CD4-positive, alpha-beta T cell treated with Interferon alpha-2 for 1 hour (primary cell): Measurements from ENCODE around the gene LAMA2.

Experiments
- DNase-seq, 2 donors: peaks; one replicate each; pipeline ENCODE4 v3.0.0-alpha.2; 2020 to 2022

LAMA2 gene

DNA sequence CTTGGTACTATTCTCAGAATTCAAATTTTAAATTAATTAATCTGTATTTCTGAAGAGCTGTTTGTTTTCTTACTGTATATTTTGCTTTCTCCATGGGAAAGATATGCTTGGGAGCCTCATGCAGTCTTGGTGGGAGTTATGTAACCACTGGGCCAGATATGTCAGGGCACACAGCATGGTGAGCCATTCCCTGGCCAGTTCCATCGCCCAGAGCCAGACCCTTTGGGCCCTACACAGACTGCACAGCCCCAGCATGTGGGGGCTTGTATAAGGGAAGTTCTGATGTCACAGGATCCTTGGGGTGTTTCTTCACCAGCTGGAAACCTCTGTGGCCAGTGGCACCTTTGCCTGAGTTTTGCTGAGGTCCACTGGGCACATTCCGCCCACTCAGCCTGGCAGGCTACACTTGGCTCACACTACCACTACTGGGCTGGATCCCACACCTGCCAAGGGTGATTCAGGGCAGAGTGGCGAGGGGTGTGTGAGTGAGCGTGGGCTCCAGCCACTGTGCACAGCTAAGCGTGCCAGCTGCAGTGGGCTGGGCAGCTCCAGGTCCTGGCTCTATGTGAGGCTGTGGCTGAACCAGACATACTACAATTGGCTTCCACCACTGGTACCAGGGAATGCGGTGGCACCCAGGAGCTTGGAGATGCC lies 533.5 kb downstream of the LAMA2 start:
- no peak for DNase-seq

- DNase-seq, result no peak
Measured at GRCh38 chr6:129417416-129418086, 534.6 kb downstream of the LAMA2 start.

GRCh38 chr6:129419324-129419723 lies 536.4 kb downstream of the LAMA2 start:
- no peak for DNase-seq

- DNase-seq, result no peak
Measured at GRCh38 chr6:129426343-129426742, 543.4 kb downstream of the LAMA2 start.

DNA sequence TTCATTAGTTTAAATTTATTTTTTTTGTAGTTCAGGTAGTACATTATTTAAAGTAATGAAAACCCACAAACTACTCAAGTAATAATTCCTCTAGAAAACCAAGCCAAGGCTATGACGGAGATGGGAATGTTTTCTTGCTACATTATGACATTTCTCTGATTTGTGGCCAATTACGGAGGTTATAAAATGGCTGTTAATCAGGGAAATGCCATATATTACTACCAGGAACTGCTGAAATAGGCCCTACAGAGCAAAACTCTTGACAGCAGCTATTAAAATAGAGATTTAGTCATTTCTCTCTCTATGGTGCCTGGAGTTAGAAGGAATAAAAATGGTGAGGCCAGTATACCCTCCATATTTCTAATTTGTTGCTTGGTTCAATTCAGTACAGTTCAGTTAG lies 547.0 kb downstream of the LAMA2 start:
- no peak for DNase-seq

- no peak for DNase-seq
Measured at GRCh38 chr6:129432738-129433137, 549.8 kb downstream of the LAMA2 start.

DNA sequence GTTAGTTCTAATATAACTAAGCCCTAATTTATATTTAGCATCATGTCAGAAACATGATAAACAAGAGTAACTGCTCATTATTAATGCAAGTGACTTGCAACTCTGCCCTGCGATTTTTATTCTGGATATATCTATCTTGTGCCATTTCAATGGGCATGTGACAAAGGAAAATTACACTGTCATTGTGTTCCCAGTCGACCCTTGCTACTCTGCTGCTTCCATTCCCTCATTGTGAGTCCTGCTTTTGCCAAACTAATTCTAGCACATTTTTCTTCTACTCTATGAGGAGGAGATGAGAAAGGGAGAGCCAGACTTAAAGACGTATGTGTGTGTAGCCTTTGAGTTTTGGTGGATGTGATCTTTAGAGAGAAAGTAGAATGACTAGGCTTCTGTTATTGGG lies 551.2 kb downstream of the LAMA2 start:
- no peak for DNase-seq

GRCh38 chr6:129440691-129441090 lies 557.8 kb downstream of the LAMA2 start:
- DNase-seq, result no peak

DNA sequence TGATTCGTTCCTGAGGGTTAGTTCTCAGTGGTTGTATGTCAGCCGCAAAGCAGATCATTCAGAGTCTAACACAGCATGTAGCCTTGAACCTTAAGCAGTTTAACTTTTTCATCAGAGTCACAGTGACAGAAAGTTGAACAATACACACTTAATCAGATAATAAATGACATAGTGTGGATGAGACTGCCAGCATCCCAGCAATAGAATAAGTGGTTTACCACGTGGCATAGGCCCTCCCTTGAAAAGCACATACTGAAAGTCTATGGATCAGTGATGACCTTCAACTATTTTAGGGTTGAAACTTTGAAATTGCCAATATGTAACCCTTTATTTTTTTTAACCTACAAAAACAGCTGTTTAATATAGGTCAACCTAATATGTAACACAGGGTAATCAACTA lies 561.7 kb downstream of the LAMA2 start:
- DNase-seq, result no peak

DNA sequence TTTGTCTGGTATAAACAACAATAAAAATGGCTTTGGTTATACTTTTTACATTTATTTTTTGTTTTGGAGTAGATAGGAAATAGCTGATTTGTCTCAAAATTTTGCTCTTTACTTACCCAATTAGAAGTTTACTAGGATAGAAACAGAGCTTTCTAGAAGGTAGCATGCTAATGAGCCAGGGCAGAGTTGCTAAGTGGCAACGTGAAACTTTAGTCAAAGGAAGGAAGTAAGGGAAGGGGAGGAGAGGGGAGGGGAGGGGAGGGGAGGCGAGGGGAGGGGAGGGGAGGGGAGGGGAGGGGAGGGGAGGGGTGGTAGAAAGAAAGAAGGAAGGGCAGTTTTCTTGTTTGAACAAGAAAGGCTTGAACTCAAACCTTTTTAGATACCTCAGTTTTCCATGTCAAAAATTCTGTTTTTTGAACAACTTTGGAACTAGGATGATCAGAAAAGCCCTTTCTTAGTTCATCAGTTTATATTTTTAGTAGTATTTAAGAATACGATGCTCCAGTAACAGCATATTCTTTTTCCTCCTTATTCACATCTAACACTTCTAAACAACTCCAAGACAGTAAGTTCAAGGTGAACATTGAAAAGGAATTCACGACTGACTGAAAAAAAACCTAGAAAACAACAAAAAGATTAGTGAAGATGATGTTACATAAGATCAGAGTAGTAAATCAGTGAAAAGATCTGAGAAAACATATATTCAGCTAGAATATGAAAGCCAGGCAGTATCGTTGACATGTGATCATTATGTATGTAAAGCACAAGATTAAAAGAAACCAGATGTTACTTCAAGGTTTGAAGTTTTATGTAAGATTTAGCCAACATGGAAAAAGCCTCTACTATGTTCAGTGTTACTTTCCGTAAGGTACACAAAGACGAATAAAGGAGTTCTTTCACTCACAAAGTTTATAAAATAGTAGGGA lies 563.6 kb downstream of the LAMA2 start:
- DNase-seq, result peak in 1 of 2 donors; percentile 19

DNA sequence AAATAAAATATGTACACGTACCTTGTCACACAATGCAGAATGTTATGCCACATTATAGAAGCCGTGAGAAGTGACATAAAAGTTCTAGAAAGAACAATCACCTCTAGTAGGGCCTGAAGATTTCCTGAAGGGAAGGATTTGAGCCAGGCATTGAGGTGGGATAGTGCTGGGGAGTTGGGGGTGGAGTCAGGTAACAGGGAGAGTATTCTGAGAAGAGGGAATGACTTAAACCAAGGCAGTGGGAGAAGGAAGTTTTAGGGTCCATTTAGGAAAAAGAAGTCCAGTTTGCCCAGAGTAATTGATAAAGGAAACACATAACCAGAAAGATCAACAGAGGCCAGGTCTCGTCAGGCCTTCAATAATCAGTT lies 564.2 kb downstream of the LAMA2 start:
- DNase-seq, result no peak

GRCh38 chr6:129448965-129449364 lies 566.0 kb downstream of the LAMA2 start:
- no peak for DNase-seq

DNA sequence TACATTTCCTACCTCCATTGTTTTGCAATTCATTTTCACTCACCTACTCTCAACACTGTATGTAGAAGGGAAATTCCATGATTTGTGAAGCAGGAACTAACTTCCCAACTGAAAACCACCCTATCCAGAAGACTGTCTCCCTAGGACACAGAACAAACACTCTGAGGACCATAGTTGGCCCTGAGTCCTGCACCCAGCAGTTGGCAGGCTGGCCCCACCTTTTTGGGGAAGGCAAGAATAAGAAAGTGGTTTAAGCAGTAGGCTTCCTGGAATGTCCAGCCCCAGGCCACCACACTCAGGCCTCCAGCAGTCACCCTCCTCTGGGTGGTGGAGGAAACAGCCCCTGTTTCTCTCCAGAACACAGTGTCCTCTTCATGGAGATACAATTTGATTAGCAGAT lies 568.2 kb downstream of the LAMA2 start:
- no peak for DNase-seq

GRCh38 chr6:129453073-129453472 lies 570.1 kb downstream of the LAMA2 start:
- DNase-seq, result no peak

- no peak for DNase-seq
Measured at GRCh38 chr6:129454488-129454887, 571.5 kb downstream of the LAMA2 start.

- no peak for DNase-seq
Measured at GRCh38 chr6:129455126-129455769, 572.3 kb downstream of the LAMA2 start.

- no peak for DNase-seq
Measured at GRCh38 chr6:129460221-129460620, 577.3 kb downstream of the LAMA2 start.

DNA sequence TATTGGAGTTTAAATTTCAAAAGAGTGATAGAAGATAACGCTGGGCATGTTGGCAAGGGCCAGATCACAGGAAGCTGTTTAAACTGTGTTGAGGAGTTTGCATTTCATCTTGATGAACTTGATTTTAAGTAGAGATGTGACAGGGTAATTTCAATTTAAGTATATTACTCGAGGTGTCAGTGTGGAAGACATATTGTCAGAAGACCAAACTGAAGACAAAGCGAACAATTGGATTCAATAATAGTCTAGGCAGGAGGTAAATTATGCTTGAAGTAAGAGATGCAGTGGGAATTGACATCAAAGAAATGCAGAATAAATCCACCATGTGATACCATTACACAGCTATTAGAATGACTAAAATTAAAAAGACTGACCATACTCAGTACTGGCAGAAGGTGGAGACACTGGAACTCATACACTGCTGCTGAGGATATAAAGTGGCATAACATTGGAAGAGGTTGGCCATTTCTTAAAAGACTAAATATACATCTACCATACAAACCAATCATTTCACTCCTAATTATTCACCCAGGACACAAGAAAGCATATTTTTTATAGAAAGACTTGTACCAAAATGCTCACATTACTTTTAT lies 586.2 kb downstream of the LAMA2 start:
- no peak for DNase-seq

GRCh38 chr6:129472239-129472638 lies 589.3 kb downstream of the LAMA2 start:
- DNase-seq, result no peak

- DNase-seq, result no peak
Measured at GRCh38 chr6:129473546-129473945, 590.6 kb downstream of the LAMA2 start.

- DNase-seq, result no peak
Measured at GRCh38 chr6:129475477-129476247, 592.7 kb downstream of the LAMA2 start.

GRCh38 chr6:129476248-129476564 lies 593.3 kb downstream of the LAMA2 start:
- DNase-seq, result no peak
